Left cardiac atrium (tissue), 4 donors: Measurements from ENCODE around the gene GAB4. TPM values are rescaled to one million over a fixed set of nuclear protein-coding genes. Genes with fewer than 3 reads are reported as not detected.
A peak's percentile ranks its signal among the peaks of the same experiment; 100 is the strongest.
"Not testable (repeated sequence)": the region's sequence is repeated elsewhere in the genome, so short reads cannot be mapped to it uniquely, and the experiment has no call there.

Source experiments
- ATAC-seq, 2 donors: fragments of 200-7000 bp; cut with Tn5 transposase; one replicate each; pipeline ENCODE4 v1.9.1; 2020; ENCODE audit warnings: mild to moderate bottlenecking in 2 of 2, moderate library complexity in 2 of 2
- DNase-seq: peaks from one replicate; pipeline ENCODE4 v3.0.0-alpha.2; 2020
- intact Hi-C, 2 donors: fragments of 100-400 bp; cut with DNase I; formaldehyde crosslinking; loops; one replicate each; pipeline versions ENCODE4 v1.14.1 to v1.15.1; 2022 to 2023
- total RNA-seq, 2 donors: library from RNA; stranded (reverse); fragmentation: NEBNext Ultra II Directional; extraction: Animal tissue kit (Norgen Biotek cat#: 25700); gene quantifications; one replicate each; pipeline ENCODE4 v1.2.1, GENCODE V29; 2021
- donor health status: DM: no; HTN: yes; CAD: no.
- donor health status: DM: no; HTN: yes; CAD: no; lungs with severe emphysema.
- donor health status: DM: yes; HTN: yes; CAD: no.
- donor health status: Dilated cardiomyopathy.

Gene GAB4
- total RNA-seq, 2 donors from 2014 or later, result not detected

- intact Hi-C loops, result no loop called here
- DNase-seq, result no peak
- ATAC-seq, result no peak
Measured at GRCh38 chr22:16925407-16925966, 82.5 kb downstream of the GAB4 start.

GRCh38 chr22:16922706-16923105, 85.3 kb downstream of the GAB4 start:
- no peak for ATAC-seq
- DNase-seq, result no peak
- intact Hi-C loops, result no loop called here

DNA sequence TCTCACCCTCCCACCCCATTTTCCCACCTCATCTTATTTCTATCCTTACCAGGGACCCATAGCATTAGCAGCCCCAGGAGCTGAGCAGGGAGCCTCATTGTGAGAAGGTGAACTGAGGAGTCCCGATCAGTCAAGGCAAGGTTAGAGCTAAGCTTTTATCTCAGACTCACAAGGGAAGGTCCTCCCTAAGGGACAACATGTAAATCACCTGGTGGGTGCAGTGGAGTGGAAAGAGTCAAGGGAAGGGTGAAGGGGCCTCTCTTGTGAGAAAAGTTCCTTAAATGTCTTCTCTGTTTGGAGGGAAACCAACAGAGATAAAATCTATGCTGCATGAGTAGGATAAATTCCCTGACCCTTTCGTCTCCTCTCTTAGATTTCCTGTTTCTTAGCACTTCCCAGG, 85.9 kb downstream of the GAB4 start:
- intact Hi-C loops, result no loop called here
- no peak for ATAC-seq
- no peak for DNase-seq

DNA sequence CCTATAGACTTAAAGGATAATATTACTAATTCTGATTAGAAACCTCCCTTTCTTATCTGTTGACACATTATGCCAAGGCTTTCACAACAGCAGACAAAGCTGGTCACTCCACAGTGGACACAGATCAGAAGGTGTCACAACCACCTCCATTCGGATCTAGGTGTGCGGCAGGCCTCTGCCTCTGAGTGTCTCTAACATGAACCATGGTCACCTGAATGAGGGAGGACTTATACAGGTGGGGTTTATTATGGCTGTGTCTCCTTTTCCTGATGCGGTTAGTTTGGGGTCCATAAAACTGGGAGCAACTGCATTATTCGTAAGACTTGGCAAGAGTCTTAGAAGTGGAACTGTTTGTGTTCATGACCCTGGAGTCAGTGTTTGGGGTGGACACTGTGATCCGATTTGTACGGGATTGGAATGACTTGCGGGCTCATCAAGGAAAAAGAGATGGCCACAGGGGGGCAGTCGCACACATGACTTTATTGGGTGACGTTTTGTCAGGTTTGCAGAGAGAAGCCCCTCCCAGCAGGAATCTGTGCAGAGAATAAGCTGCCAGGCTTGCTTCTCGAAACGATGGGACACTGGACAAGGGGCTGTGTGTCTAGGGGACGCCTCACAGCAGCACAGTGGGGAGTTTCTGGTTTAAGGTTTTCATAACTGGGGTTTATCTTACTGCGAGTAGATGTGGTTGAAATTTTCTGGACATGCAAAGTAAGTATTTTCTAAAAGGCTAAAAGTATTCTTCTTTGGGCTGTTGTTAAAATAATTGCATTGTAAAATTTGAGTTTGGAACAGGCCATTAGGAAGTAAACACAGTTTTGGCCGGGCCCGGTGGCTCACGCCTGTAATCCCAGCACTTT, 90.6 kb downstream of the GAB4 start:
- ATAC-seq (peak; percentile 41 to 70), DNase-seq (peak; percentile 66)
- intact Hi-C loops, result loop anchor here (2.0 to 10.0 kb wide), 2 partner anchors 137 to 139 kb away; no protein-coding TSS in a partner anchor

DNA sequence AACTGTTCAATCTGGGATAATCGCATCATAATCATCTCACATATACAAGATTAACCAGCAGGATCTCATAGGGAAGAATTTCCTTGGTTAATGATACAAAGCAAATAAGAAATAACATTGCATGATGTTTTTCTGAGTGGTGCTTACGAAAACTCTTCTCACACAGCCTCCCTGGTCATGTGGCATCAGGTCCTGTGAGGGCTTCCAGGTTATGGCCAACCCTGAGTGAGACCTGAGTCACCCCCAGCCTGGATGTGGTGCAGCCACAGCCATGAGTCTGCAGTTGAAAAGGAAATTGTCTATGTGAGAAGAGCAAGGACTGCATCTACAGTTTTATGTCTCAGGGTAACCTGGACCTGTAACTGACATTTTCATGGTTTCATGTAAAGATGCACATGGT, 92.3 kb downstream of the GAB4 start:
- DNase-seq, result no peak
- no peak for ATAC-seq
- intact Hi-C loops, result loop anchor here (2.0 to 10.0 kb wide), 2 partner anchors 139 to 141 kb away; no protein-coding TSS in a partner anchor

- intact Hi-C loops, result loop anchor here in 1 of 2 donors (10.0 kb wide), 1 partner anchor 140 kb away; no protein-coding TSS in a partner anchor
- not testable (repeated sequence) for ATAC-seq
Measured at GRCh38 chr22:16914911-16915310, 93.1 kb downstream of the GAB4 start.

GRCh38 chr22:16914006-16914405, 94.0 kb downstream of the GAB4 start:
- ATAC-seq, result no peak
- intact Hi-C loops, result loop anchor here in 1 of 2 donors (10.0 kb wide), 1 partner anchor 141 kb away; no protein-coding TSS in a partner anchor
- no peak for DNase-seq

More at GRCh38 chr22:16914911-16915310, 93.1 kb downstream of the GAB4 start:
- DNase-seq, result not testable (repeated sequence)

DNA sequence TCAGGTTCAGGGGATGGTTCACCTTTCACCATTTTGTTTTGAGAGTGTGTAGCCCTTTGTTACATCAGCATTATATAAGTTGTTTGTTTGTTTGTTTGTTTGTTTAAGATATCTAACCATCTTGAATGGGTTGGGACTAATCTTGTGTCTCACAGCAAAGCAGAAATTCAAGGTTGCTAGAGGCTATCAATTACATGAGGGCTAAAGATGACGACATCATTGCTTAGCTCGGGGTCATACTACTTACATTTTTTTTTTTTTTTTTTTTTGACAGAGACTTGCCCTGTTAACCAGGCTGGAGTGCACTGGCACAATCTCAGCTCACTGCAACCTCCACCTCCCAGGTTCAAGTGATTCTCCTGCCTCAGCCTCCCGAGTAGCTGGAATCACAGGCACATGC, 95.7 kb downstream of the GAB4 start:
- intact Hi-C loops, result loop anchor here in 1 of 2 donors (10.0 kb wide), 1 partner anchor 143 kb away; no protein-coding TSS in a partner anchor
- DNase-seq, result no peak
- ATAC-seq, result no peak

Other genes starting within 250 kb of the GAB4 start
- gene XKR3, start 182.8 kb downstream of the GAB4 start, total RNA-seq, result not detected
- 10 to 100 TPM; 11.6 to 15.4 TPM for gene IL17RA, start 76.8 kb upstream of the GAB4 start, total RNA-seq
- under 1 TPM; 0.80 to 0.97 TPM for gene TMEM121B, start 113.1 kb upstream of the GAB4 start, total RNA-seq
- gene HDHD5, start 151.1 kb upstream of the GAB4 start, total RNA-seq, result 10 to 100 TPM; 36.0 to 37.5 TPM
- gene ADA2, start 211.2 kb upstream of the GAB4 start, total RNA-seq, result 10 to 100 TPM; 25.4 to 34.1 TPM